GM12878 (cell line): ENCODE data around the gene AKAP13.

Experiments
- BRCA1 ChIP-seq: IDR thresholded peaks from 2 replicates; pipeline ENCODE4 v1.6.1; 2011; ENCODE audit warnings: low read depth, low read length, improper control_type of control experiment
- CEBPB ChIP-seq, 2 experiments: fragments of 150-350 bp in 1 of 2; IDR thresholded peaks; 2 replicates each; pipeline ENCODE4 v1.6.1; 2012 to 2014; ENCODE audit warnings: low read depth in 2 of 2, low read length in 2 of 2, borderline replicate concordance in 1 of 2, inconsistent platforms in 1 of 2
- DPF2 ChIP-seq: fragments of 450-650 bp; IDR thresholded peaks from 2 replicates; pipeline ENCODE4 v1.6.1; 2017; ENCODE audit warnings: mild to moderate bottlenecking
- EP300 ChIP-seq, 2 experiments: fragments of 150-350 bp in 1 of 2; IDR thresholded peaks; 2 replicates each; pipeline ENCODE4 v1.6.1; 2011 to 2012; ENCODE audit warnings: low read depth in 2 of 2, low read length in 2 of 2, borderline replicate concordance in 1 of 2, improper control_type of control experiment in 1 of 2, inconsistent platforms in 1 of 2; ENCODE audit not compliant: control insufficient read depth in 1 of 2
- EZH2 ChIP-seq: IDR thresholded peaks from 2 replicates; pipeline ENCODE4 v1.6.1; 2012; ENCODE audit warnings: low read depth, mild to moderate bottlenecking, control low read depth, inconsistent platforms, low read length, borderline replicate concordance; ENCODE audit not compliant: control insufficient read depth
- IKZF1 ChIP-seq: fragments of 450-650 bp; conservative IDR thresholded peaks from 2 replicates; pipeline ENCODE4 v1.6.1; 2017; ENCODE audit warnings: antibody characterized with exemption, mild to moderate bottlenecking
- NR2F1 ChIP-seq: fragments of 450-650 bp; conservative IDR thresholded peaks from 2 replicates; pipeline ENCODE4 v1.6.1; 2017; ENCODE audit warnings: mild to moderate bottlenecking
- POLR2A ChIP-seq: IDR thresholded peaks from 2 replicates; pipeline ENCODE4 v1.6.1; 2011; ENCODE audit warnings: low read depth, mild to moderate bottlenecking, low read length
- RAD21 ChIP-seq: IDR thresholded peaks from 2 replicates; pipeline ENCODE4 v1.6.1; 2011; ENCODE audit warnings: mild to moderate bottlenecking, low read depth, low read length, moderate library complexity; ENCODE audit not compliant: insufficient read depth
- RELA ChIP-seq: fragments of 450-650 bp; IDR thresholded peaks from 2 replicates; pipeline ENCODE4 v1.8.0; 2014; ENCODE audit warnings: borderline replicate concordance; ENCODE audit not compliant: partially characterized antibody
- SIN3A ChIP-seq: IDR thresholded peaks from 2 replicates; pipeline ENCODE4 v1.6.1; 2012; ENCODE audit warnings: low read depth, low read length, improper control_type of control experiment
- SUZ12 ChIP-seq: fragments of 200-600 bp; sonication (generic); IDR thresholded peaks from one replicate; pipeline ENCODE4 v1.6.1; 2018; ENCODE audit warnings: antibody characterized with exemption, mild to moderate bottlenecking; ENCODE audit not compliant: unreplicated experiment
- TCF7 ChIP-seq: IDR thresholded peaks from 2 replicates; pipeline ENCODE4 v1.6.1; 2014; ENCODE audit warnings: antibody characterized with exemption, borderline replicate concordance
- YBX1 ChIP-seq: fragments of 450-650 bp; IDR thresholded peaks from 2 replicates; pipeline ENCODE4 v1.6.1; 2016; ENCODE audit warnings: antibody characterized with exemption

- TF ChIP-seq EZH2 (no peak), TCF7 (no peak), BRCA1 (no peak), CEBPB (IDR thresholded peaks at IDR 0.05; ENCODE audit: borderline replicate concordance in 1 of 2, low read depth in 2 of 2, low read length in 2 of 2) (no peak), IKZF1 (no peak), NR2F1 (no peak), DPF2 (no peak), RAD21 (no peak), SIN3A (no peak), RELA (no peak), EP300 (IDR thresholded peaks at IDR 0.05; ENCODE audit: borderline replicate concordance in 1 of 2, control insufficient read depth in 1 of 2, low read depth in 2 of 2, low read length in 2 of 2) (no peak), YBX1 (no peak), SUZ12 (no peak), POLR2A (no peak)
Observed at GRCh38 chr15:85400606-85401005, 20.2 kb downstream of the AKAP13 start.
